Karpas-422 (cell line): ENCODE measurements around the gene SMG6. TPM values are rescaled to one million over a fixed set of nuclear protein-coding genes. Genes with fewer than 3 reads are reported as not detected.

Source experiments
- DNase-seq: peaks from one replicate; pipeline ENCODE4 v3.0.0-alpha.2; 2015
- H2AFZ ChIP-seq: fragments of 200-600 bp; sonication (generic); 2 replicates; pipeline ENCODE4 v1.6.1; 2014; ENCODE audit warnings: antibody characterized with exemption, low read length, mixed read lengths
- H3K27ac ChIP-seq: fragments of 200-600 bp; sonication (generic); 2 replicates; pipeline ENCODE4 v1.5.1; 2014; ENCODE audit warnings: mild to moderate bottlenecking, low read length, moderate library complexity
- H3K27me3 ChIP-seq: fragments of 200-600 bp; sonication (generic); 2 replicates; pipeline ENCODE4 v1.6.1; 2014; ENCODE audit warnings: low read length, mixed read lengths
- H3K36me3 ChIP-seq: fragments of 200-600 bp; sonication (generic); 2 replicates; pipeline ENCODE4 v1.6.1; 2014; ENCODE audit warnings: low read length, mixed read lengths; ENCODE audit not compliant: insufficient read depth
- H3K4me1 ChIP-seq: fragments of 200-600 bp; sonication (generic); 2 replicates; pipeline ENCODE4 v1.6.1; 2014; ENCODE audit warnings: mild to moderate bottlenecking, low read length, mixed read lengths
- H3K4me2 ChIP-seq: fragments of 200-600 bp; sonication (generic); 2 replicates; pipeline ENCODE4 v1.6.1; 2014; ENCODE audit warnings: low read length, low read depth, mild to moderate bottlenecking; ENCODE audit not compliant: poor library complexity, severe bottlenecking
- H3K4me3 ChIP-seq: fragments of 200-600 bp; sonication (generic); 2 replicates; pipeline ENCODE4 v1.5.1; 2014; ENCODE audit warnings: mild to moderate bottlenecking, antibody characterized with exemption, low read length, mixed read lengths
- H3K79me2 ChIP-seq: fragments of 200-600 bp; sonication (generic); 2 replicates; pipeline ENCODE4 v1.6.1; 2014; ENCODE audit warnings: mild to moderate bottlenecking, low read length, mixed read lengths
- H3K9ac ChIP-seq: fragments of 200-600 bp; sonication (generic); 2 replicates; pipeline ENCODE4 v1.6.0; 2014; ENCODE audit warnings: low read length
- H3K9me2 ChIP-seq: fragments of 200-600 bp; sonication (generic), shearing (Covaris generic); replicated peaks from 2 replicates; pipeline ENCODE4 v1.6.0; 2014; ENCODE audit warnings: mild to moderate bottlenecking, low read length, moderate library complexity; ENCODE audit not compliant: insufficient read depth
- H3K9me3 ChIP-seq: fragments of 300-700, 200-600 bp; sonication (generic); 2 replicates; pipeline ENCODE4 v1.6.1; 2014; ENCODE audit warnings: low read length, mixed read lengths
- H4K20me1 ChIP-seq: fragments of 200-600 bp; sonication (generic); 2 replicates; pipeline ENCODE4 v1.6.1; 2014; ENCODE audit warnings: mild to moderate bottlenecking, antibody characterized with exemption, low read length, low read depth; ENCODE audit not compliant: insufficient read depth
- total RNA-seq: library from RNA; depleted of rRNA; stranded (reverse); fragments of >200 nt; shearing (Covaris generic); gene quantifications from 2 replicates; pipeline ENCODE4 v1.2.3, GENCODE V29; 2014; ENCODE audit warnings: low replicate concordance

SMG6 gene
- total RNA-seq, 1 experiment from 2014 or later: 10.2 TPM

DNA sequence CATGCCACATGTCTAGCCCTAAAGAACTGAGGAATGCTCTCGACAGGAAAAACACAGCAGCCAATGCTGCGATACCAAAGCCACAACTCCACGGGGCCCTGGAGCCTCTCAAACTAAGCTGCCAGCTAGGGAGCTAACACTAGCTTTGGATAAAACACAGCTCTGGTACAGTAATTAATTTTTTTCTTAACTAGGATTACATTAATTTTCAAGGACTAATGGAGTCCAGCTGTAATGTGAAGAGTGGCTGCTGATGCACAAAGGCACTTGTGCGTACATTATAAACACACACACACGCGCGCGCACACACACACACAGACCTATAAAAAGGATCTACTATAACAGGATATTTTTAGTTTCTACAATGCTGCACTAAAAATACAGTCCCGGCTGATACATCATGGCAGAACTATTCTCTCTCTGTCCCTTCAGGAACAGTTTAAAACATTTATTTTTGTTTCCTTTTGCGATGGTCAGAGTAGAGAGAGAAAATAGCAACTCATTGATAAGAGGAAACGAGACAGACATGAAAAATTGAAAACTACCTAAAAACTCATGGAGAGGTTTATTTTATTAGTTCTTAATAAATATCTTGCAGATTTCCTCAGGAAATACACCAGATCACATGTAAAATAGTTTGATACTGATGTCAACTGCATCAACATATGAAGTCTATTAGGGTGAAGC is 88.5 kb downstream of the SMG6 start:
- Histone ChIP-seq H3K27me3 (no peaks in the 10 kb centered on the region), H4K20me1 (no peaks in the 10 kb centered on the region), H3K79me2 (peaks cover 20% of the 10 kb centered on the region), H3K4me2 (peak overlapping the region; percentile 88), H3K9me2 (no peaks in the 10 kb centered on the region), H2AFZ (no peak overlapping the region), H3K9me3 (no peaks in the 10 kb centered on the region), H3K9ac (peak overlapping the region; percentile 57), H3K4me1 (peaks cover 45% of the 10 kb centered on the region), H3K4me3 (peak overlapping the region; percentile 54), H3K36me3 (no peaks in the 10 kb centered on the region), H3K27ac (peak overlapping the region; percentile 91)
- peak; percentile 76 for DNase-seq

DNA sequence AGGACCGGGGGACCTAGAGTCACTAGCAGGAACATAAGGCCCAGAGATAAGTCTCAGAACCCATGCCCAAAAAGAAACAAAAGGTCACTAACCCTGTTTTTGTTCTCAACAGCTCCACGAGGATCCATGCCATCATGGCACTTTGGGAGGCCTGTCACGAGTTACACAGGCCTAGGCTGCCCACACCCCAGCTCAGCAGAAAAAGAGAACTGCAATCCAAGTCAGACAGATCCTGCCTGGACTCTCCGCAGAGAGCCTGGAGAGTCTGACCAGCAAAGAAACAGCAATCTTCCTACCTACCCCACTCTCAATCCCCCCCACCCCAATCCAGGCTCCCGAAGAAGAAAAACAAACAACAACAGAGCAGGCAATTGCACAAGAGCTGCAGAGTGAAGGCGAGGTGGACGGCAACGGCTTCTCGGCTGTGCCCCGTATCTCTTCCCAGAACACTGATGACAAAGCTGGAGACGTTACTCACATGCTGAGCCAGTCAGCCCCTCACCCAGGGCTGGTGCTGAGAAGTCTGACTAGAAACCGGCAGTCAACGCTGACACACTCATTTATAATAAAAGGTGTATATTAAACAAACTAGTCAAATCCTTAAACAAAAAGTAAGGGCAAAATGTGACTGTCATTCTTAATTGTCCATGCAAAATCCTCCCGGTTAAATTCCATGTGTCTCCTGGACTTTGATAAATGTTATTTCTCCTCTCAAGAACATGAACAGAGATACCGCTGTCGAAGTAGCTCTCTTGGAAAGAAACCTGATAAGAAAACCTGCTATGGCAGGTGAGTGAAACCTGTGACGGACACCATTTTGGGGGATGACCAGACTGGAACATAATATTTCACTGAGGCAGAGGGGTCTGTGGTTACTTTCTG is 89.3 kb downstream of the SMG6 start:
- no peaks in the 10 kb centered on the region for H3K36me3 ChIP-seq
- no peaks in the 10 kb centered on the region for H3K9me3 ChIP-seq
- no peaks in the 10 kb centered on the region for H3K27me3 ChIP-seq
- H3K9ac ChIP-seq: peak overlapping the region; percentile 57; the same call in 1 of the 2 replicates
- no peak for DNase-seq
- peak overlapping the region; percentile 91 for H3K27ac ChIP-seq
- peak overlapping the region; percentile 88 for H3K4me2 ChIP-seq
- no peaks in the 10 kb centered on the region for H4K20me1 ChIP-seq
- peaks cover 45% of the 10 kb centered on the region for H3K4me1 ChIP-seq
- H2AFZ ChIP-seq: no peak overlapping the region
- H3K9me2 ChIP-seq: no peaks in the 10 kb centered on the region
- H3K79me2 ChIP-seq: peaks cover 20% of the 10 kb centered on the region
- H3K4me3 ChIP-seq: peak overlapping the region; percentile 54

DNA sequence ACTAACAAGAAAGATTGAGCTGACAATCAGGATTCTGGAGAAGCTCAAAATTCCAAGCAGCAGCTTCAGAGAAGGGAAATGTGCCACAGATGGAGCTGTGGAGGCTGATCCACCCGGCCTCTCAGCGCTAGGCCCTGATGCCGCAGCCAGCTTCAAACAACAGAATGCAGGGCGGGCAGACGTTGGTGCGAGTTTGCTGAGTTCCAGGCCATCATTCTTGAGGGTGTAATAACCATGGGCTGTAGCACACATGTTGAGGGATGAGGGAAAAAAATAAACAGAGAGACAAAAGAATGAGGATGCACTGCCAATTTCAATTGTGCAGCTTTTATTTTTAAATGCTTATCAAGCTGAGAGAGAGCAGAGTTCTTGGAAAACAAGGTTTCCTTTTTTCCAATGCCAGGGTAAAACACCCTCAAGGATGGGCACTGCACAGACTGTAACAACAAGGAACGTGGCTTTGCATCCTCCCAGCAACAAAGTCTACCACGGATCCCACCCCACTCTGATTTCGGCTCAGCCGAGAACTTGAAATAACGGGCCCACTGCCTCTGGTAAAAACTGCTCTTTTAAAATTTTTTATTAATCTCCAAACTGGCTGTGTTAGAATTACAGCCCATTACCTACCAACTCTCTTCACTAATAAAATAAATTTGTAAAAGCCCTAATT is 90.2 kb downstream of the SMG6 start:
- Histone ChIP-seq H3K27me3 (no peaks in the 10 kb centered on the region), H3K9me2 (no peaks in the 10 kb centered on the region), H4K20me1 (no peaks in the 10 kb centered on the region), H3K27ac (no peak overlapping the region), H3K9ac (no peak overlapping the region), H3K4me3 (no peak overlapping the region), H3K4me2 (no peak overlapping the region), H3K9me3 (no peaks in the 10 kb centered on the region), H3K4me1 (peaks cover 38% of the 10 kb centered on the region), H2AFZ (no peak overlapping the region), H3K79me2 (peaks cover 20% of the 10 kb centered on the region), H3K36me3 (no peaks in the 10 kb centered on the region)
- no peak for DNase-seq

DNA sequence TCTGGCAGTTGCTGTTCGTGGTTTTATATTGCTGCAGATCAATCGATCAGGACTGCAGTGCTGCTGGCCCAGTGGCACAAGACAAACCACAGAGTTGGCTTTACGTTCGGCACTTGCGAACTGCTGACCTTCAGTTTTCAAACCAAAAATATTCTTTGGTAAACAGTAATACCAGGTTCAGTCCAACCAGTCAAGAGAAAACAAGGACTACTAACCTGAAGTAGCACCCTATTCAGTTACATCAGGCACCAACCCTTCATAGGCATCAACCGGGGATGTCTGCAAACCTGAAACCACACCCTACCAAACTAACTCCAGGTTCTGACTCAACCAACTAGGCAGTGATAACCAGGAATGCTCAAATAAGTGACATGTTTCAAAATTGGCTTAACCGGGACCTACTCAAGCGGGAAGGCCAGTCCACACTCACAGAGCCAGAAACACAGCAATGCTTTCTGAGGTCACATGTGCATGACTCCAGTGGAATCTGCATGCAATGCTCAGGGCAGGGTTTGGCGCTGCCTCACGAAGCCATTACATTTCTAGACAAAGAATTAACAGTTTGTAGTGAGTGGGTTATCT is 91.1 kb downstream of the SMG6 start:
- DNase-seq: no peak
- Histone ChIP-seq H3K36me3 (no peaks in the 10 kb centered on the region), H3K4me3 (no peak overlapping the region), H4K20me1 (no peaks in the 10 kb centered on the region), H3K4me1 (peaks cover 30% of the 10 kb centered on the region), H3K27ac (no peak overlapping the region), H3K9me3 (no peaks in the 10 kb centered on the region), H3K27me3 (no peaks in the 10 kb centered on the region), H2AFZ (no peak overlapping the region), H3K79me2 (peaks cover 19% of the 10 kb centered on the region), H3K9me2 (no peaks in the 10 kb centered on the region), H3K9ac (no peak overlapping the region), H3K4me2 (no peak overlapping the region)

DNA sequence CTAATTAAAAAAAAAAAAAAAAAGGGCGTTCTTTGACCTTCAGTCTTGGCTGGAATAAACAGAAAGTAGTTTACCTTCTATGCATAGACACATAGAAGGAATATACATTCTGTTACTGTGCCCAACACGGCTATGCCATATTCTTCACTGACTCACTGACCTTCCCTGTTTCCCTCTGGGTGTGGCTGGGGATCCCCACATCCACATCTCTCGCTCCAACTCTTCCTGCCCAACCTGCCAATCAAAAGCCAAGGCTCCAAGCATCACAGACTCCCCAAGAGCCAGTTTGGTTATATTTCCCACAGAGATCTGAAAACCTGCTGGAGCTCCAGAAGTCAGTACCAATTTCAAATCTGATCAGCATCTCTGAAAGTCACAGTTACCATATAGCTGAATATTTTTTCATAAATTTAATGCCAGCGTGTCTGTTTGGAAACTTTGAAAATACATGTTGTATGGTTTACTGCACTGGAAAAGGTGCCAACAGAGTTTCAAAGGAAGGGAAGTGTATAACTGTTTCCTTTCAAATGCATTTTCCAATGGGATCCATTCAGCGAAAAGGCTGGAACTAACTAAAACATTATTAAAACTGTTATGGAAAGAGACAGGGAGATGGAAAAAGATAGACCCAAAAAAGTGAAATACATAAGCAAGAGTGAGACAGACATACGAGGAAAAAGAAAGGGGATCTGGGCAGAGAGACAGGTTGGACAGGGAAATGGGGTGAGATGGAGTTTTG is 91.8 kb downstream of the SMG6 start:
- Histone ChIP-seq H3K9me3 (no peaks in the 10 kb centered on the region), H2AFZ (no peak overlapping the region), H3K79me2 (peaks cover 20% of the 10 kb centered on the region), H3K36me3 (no peaks in the 10 kb centered on the region), H3K9ac (no peak overlapping the region), H3K9me2 (no peaks in the 10 kb centered on the region), H3K4me3 (no peak overlapping the region), H4K20me1 (no peaks in the 10 kb centered on the region), H3K27ac (no peak overlapping the region), H3K4me1 (peaks cover 27% of the 10 kb centered on the region), H3K27me3 (no peaks in the 10 kb centered on the region), H3K4me2 (no peak overlapping the region)
- no peak for DNase-seq

DNA sequence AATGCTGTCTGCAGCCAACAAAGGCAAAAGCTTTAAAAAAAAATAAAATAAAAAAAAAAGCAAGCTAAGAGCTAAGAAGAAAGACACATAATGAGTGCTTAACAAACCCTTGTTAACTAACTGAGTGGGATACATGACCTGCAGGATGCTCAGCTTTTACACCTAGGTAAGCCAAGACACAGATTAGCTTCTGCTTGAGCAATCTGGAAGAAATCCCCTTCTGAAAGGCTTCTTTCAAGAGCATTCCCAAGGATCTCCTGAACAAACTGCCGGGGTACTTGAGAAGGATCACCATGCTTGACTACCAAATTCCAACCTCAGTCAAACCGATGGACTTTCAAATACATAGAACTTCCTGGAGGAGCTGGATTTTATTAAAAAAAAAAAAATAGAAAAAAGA is 92.9 kb downstream of the SMG6 start:
- Histone ChIP-seq H3K9me3 (no peaks in the 10 kb centered on the region), H3K9me2 (no peaks in the 10 kb centered on the region)
- DNase-seq: no peak

DNA sequence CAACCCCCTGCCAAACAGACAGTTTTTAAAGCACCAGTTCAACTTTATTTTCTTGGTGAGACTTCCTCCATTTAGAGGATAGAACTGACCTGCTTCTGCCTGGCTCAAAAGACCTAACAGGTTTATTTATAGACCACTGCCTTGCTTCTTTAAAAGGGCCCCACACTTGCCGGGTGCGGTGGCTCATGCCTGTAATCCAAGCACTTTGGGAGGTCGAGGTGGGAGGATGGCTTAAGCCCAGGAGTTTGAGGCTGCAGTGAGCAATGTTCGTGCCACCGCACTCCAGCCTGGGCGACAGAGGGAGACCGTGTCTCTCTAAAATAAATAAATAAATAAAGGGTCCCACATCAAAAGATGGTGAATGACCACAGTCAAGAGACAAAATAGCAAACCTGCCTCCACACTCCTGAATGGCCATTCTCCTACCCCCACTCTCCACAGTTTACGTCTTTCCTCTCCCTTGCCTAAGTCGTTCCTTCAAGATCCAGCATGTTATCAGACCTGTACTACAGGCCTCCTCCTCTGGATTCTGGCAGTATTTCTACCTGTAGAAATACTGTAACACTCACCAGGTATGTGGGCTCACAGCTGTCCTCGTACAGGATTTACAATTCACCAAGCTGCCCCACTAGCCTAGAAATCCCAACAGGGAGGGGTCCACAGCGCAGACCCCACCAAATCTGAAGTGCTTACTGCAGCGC is 95.6 kb downstream of the SMG6 start:
- no peaks in the 10 kb centered on the region for H3K4me1 ChIP-seq
- H2AFZ ChIP-seq: no peak overlapping the region
- DNase-seq: no peak
- H3K9me2 ChIP-seq: no peaks in the 10 kb centered on the region
- H3K4me3 ChIP-seq: no peak overlapping the region
- no peaks in the 10 kb centered on the region for H3K9me3 ChIP-seq
- H3K27ac ChIP-seq: no peak overlapping the region
- no peak overlapping the region for H3K9ac ChIP-seq
- H3K27me3 ChIP-seq: no peaks in the 10 kb centered on the region
- no peaks in the 10 kb centered on the region for H4K20me1 ChIP-seq
- peaks cover 3% of the 10 kb centered on the region; the same call in 1 of the 2 replicates for H3K79me2 ChIP-seq
- no peaks in the 10 kb centered on the region for H3K36me3 ChIP-seq
- H3K4me2 ChIP-seq: no peak overlapping the region

More for the DNA sequence above, 92.9 kb downstream of the SMG6 start:
- H3K4me3 ChIP-seq: no peak overlapping the region
- H4K20me1 ChIP-seq: no peaks in the 10 kb centered on the region
- H3K9ac ChIP-seq: no peak overlapping the region
- H3K27me3 ChIP-seq: no peaks in the 10 kb centered on the region
- no peak overlapping the region for H2AFZ ChIP-seq
- no peaks in the 10 kb centered on the region for H3K36me3 ChIP-seq
- no peak overlapping the region for H3K4me2 ChIP-seq
- H3K79me2 ChIP-seq: peaks cover 16% of the 10 kb centered on the region
- peaks cover 16% of the 10 kb centered on the region for H3K4me1 ChIP-seq
- H3K27ac ChIP-seq: no peak overlapping the region
